SK-N-SH treated with all-trans-retinoic acid at 6 μM for 48 hours (cell line): ENCODE measurements around the gene CFAP91.
A peak's percentile ranks its signal among the peaks of the same experiment; 100 is the strongest.

Experiments used
- ATAC-seq: fragments of 200-7000 bp; cut with Tn5 transposase; 3 replicates; pipeline ENCODE4 v1.9.1; 2020; ENCODE audit warnings: mild to moderate bottlenecking, moderate library complexity
- ARNTL ChIP-seq: fragments of 450-650 bp; formaldehyde crosslinking; IDR thresholded peaks from 2 replicates; pipeline ENCODE4 v1.5.0; 2020; ENCODE audit warnings: low read depth, mild to moderate bottlenecking, moderate library complexity, borderline replicate concordance
- BACH2 ChIP-seq: fragments of 250-450 bp; sonication (Bioruptor Pico); IDR thresholded peaks from 2 replicates; pipeline ENCODE4 v1.9.0; 2021; ENCODE audit warnings: mild to moderate bottlenecking, borderline replicate concordance
- CREB5 ChIP-seq: fragments of 250-450 bp; sonication (Bioruptor Pico); IDR thresholded peaks from 2 replicates; pipeline ENCODE4 v1.5.1; 2020; ENCODE audit warnings: low read depth, mild to moderate bottlenecking, moderate library complexity
- CSDC2 ChIP-seq: fragments of 250-450 bp; sonication (Bioruptor Pico); IDR thresholded peaks from 2 replicates; pipeline ENCODE4 v1.5.0; 2020; ENCODE audit warnings: mild to moderate bottlenecking, moderate library complexity
- CSRNP3 ChIP-seq: fragments of 250-450 bp; sonication (Bioruptor Pico); IDR thresholded peaks from 2 replicates; pipeline ENCODE4 v1.5.1; 2021; ENCODE audit warnings: mild to moderate bottlenecking, moderate library complexity
- ESRRG ChIP-seq: fragments of 250-450 bp; sonication (Bioruptor Pico); IDR thresholded peaks from 2 replicates; pipeline ENCODE4 v1.6.1; 2021; ENCODE audit warnings: mild to moderate bottlenecking
- GLIS3 ChIP-seq: fragments of 250-450 bp; sonication (Bioruptor Pico); IDR thresholded peaks from 2 replicates; pipeline ENCODE4 v1.5.0; 2020; ENCODE audit warnings: mild to moderate bottlenecking, moderate library complexity
- ISL1 ChIP-seq: fragments of 250-450 bp; sonication (Bioruptor Pico); IDR thresholded peaks from 2 replicates; pipeline ENCODE4 v2.1.2; 2022; ENCODE audit warnings: mild to moderate bottlenecking, moderate library complexity
- OSR1 ChIP-seq: fragments of 250-450 bp; sonication (Bioruptor Pico); IDR thresholded peaks from 2 replicates; pipeline ENCODE4 v1.8.0; 2022; ENCODE audit warnings: moderate library complexity, mild to moderate bottlenecking, inconsistent platforms
- POU6F1 ChIP-seq: fragments of 250-450 bp; sonication (Bioruptor Pico); IDR thresholded peaks from 2 replicates; pipeline ENCODE4 v1.8.0; 2021; ENCODE audit warnings: low read depth, mild to moderate bottlenecking, moderate library complexity, borderline replicate concordance
- PPARA ChIP-seq: fragments of 250-450 bp; sonication (Bioruptor Pico); IDR thresholded peaks from 2 replicates; pipeline ENCODE4 v1.5.0; 2020; ENCODE audit warnings: mild to moderate bottlenecking, borderline replicate concordance
- RARB ChIP-seq: fragments of 250-450 bp; sonication (Bioruptor Pico); IDR thresholded peaks from 2 replicates; pipeline ENCODE4 v1.8.0; 2021; ENCODE audit warnings: mild to moderate bottlenecking, moderate library complexity
- SNAI2 ChIP-seq: fragments of 250-450 bp; sonication (Bioruptor Pico); IDR thresholded peaks from 2 replicates; pipeline ENCODE4 v1.5.0; 2020; ENCODE audit warnings: mild to moderate bottlenecking, moderate library complexity
- TCF4 ChIP-seq: fragments of 250-450 bp; sonication (Bioruptor Pico); IDR thresholded peaks from 2 replicates; pipeline ENCODE4 v1.8.0; 2021; ENCODE audit warnings: mild to moderate bottlenecking, moderate library complexity, borderline replicate concordance
- ZC3H10 ChIP-seq: fragments of 250-450 bp; sonication (Bioruptor Pico); IDR thresholded peaks from 2 replicates; pipeline ENCODE4 v1.5.1; 2021; ENCODE audit warnings: mild to moderate bottlenecking, moderate library complexity
- ZFP3 ChIP-seq: fragments of 250-450 bp; sonication (Bioruptor Pico); IDR thresholded peaks from 2 replicates; pipeline ENCODE4 v1.5.0; 2020; ENCODE audit warnings: mild to moderate bottlenecking, moderate library complexity
- ZFP30 ChIP-seq: fragments of 450-650 bp; formaldehyde crosslinking; IDR thresholded peaks from 2 replicates; pipeline ENCODE4 v1.5.0; 2022; ENCODE audit warnings: mild to moderate bottlenecking, moderate library complexity
- ZNF565 ChIP-seq: fragments of 450-650 bp; formaldehyde crosslinking; conservative IDR thresholded peaks from 2 replicates; pipeline ENCODE4 v1.5.0; 2020; ENCODE audit warnings: low read depth, mild to moderate bottlenecking, moderate library complexity
- ZNF70 ChIP-seq: fragments of 450-650 bp; formaldehyde crosslinking; IDR thresholded peaks from 2 replicates; pipeline ENCODE4 v1.5.0; 2020; ENCODE audit warnings: mild to moderate bottlenecking, moderate library complexity
- ZNF8 ChIP-seq: fragments of 450-650 bp; formaldehyde crosslinking; IDR thresholded peaks from 2 replicates; pipeline ENCODE4 v1.5.0; 2020; ENCODE audit warnings: mild to moderate bottlenecking, moderate library complexity
- TF ChIP-seq, protein P1 (sequence below): fragments of 250-450 bp; sonication (Bioruptor Pico); IDR thresholded peaks from 2 replicates; pipeline ENCODE4 v1.8.0; 2020; ENCODE audit warnings: mild to moderate bottlenecking, moderate library complexity, borderline replicate concordance
- TF ChIP-seq, protein P2 (sequence below): fragments of 250-450 bp; sonication (Bioruptor Pico); IDR thresholded peaks from 2 replicates; pipeline ENCODE4 v1.5.0; 2020; ENCODE audit warnings: mild to moderate bottlenecking, moderate library complexity

CFAP91 gene

GRCh38 chr3:119679874-119680273 is 22.9 kb upstream of the CFAP91 start:
- TF ChIP-seq ZNF70 (CRISPR knock-in tag) = no peak
- no peak for TF ChIP-seq ZNF8 (CRISPR knock-in tag)
- no peak for TF ChIP-seq ESRRG (CRISPR knock-in tag)
- TF ChIP-seq GLIS3 (CRISPR knock-in tag) = no peak
- no peak for TF ChIP-seq ARNTL
- TF ChIP-seq OSR1 (CRISPR knock-in tag) = no peak
- ATAC-seq = no peak

GRCh38 chr3:119681279-119681678 is 21.5 kb upstream of the CFAP91 start:
- peak; percentile 89 for ATAC-seq

GRCh38 chr3:119683421-119683820 is 19.4 kb upstream of the CFAP91 start:
- no peak for ATAC-seq
- TF ChIP-seq GLIS3 (CRISPR knock-in tag) (no peak), ARNTL (no peak), ZNF70 (CRISPR knock-in tag) (no peak), PPARA (CRISPR knock-in tag) (no peak), BACH2 (CRISPR knock-in tag) (no peak), ZNF565 (CRISPR knock-in tag) (no peak), OSR1 (CRISPR knock-in tag) (no peak), POU6F1 (CRISPR knock-in tag) (no peak), ESRRG (CRISPR knock-in tag) (no peak), ISL1 (CRISPR knock-in tag) (no peak), RARB (no peak), ZNF8 (CRISPR knock-in tag) (no peak), ZC3H10 (CRISPR knock-in tag) (no peak)
- TF ChIP-seq, protein P1, sequence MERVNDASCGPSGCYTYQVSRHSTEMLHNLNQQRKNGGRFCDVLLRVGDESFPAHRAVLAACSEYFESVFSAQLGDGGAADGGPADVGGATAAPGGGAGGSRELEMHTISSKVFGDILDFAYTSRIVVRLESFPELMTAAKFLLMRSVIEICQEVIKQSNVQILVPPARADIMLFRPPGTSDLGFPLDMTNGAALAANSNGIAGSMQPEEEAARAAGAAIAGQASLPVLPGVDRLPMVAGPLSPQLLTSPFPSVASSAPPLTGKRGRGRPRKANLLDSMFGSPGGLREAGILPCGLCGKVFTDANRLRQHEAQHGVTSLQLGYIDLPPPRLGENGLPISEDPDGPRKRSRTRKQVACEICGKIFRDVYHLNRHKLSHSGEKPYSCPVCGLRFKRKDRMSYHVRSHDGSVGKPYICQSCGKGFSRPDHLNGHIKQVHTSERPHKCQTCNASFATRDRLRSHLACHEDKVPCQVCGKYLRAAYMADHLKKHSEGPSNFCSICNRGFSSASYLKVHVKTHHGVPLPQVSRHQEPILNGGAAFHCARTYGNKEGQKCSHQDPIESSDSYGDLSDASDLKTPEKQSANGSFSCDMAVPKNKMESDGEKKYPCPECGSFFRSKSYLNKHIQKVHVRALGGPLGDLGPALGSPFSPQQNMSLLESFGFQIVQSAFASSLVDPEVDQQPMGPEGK = no peak

More at GRCh38 chr3:119681279-119681678, 21.5 kb upstream of the CFAP91 start:
- TF ChIP-seq PPARA (CRISPR knock-in tag) = no peak
- peak; percentile 76; the same call in 1 of the 2 replicates for TF ChIP-seq TCF4 (CRISPR knock-in tag)
- TF ChIP-seq ZNF70 (CRISPR knock-in tag) = no peak
- TF ChIP-seq ZFP3 = no peak
- TF ChIP-seq BACH2 (CRISPR knock-in tag) = no peak
- TF ChIP-seq, protein P1 = no peak
- no peak for TF ChIP-seq SNAI2 (CRISPR knock-in tag)
- no peak for TF ChIP-seq CREB5 (CRISPR knock-in tag)

DNA sequence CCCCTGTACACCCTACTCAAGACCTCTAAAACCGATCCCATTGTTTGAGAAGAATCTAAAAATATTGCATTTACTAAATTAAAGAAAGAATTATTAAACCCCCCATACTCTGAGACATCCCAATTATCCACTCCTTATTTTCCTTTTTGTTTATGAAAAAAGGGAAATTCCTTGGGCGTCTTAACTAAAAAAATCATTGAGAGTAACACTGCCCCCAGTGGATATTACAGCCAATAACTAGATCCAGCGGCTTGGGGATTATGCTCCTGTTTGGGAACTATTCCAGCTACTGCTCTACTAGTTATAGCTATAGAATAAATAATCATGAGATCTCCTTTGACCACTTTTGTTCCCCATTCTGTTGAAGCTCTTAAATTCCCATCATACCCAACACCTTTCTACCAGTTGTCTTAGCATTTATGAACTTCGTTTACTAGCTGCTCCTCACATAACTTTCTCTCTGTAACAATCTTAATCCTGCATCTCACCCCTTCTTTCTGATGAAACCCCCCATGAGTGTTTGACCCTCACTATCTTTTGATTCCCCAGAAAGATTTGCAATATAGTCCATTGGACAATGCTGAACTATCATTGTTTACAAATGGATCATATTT is 12.7 kb upstream of the CFAP91 start:
- ATAC-seq = peak; percentile 57; the same call in 1 of the 3 replicates
- TF ChIP-seq, protein P2, sequence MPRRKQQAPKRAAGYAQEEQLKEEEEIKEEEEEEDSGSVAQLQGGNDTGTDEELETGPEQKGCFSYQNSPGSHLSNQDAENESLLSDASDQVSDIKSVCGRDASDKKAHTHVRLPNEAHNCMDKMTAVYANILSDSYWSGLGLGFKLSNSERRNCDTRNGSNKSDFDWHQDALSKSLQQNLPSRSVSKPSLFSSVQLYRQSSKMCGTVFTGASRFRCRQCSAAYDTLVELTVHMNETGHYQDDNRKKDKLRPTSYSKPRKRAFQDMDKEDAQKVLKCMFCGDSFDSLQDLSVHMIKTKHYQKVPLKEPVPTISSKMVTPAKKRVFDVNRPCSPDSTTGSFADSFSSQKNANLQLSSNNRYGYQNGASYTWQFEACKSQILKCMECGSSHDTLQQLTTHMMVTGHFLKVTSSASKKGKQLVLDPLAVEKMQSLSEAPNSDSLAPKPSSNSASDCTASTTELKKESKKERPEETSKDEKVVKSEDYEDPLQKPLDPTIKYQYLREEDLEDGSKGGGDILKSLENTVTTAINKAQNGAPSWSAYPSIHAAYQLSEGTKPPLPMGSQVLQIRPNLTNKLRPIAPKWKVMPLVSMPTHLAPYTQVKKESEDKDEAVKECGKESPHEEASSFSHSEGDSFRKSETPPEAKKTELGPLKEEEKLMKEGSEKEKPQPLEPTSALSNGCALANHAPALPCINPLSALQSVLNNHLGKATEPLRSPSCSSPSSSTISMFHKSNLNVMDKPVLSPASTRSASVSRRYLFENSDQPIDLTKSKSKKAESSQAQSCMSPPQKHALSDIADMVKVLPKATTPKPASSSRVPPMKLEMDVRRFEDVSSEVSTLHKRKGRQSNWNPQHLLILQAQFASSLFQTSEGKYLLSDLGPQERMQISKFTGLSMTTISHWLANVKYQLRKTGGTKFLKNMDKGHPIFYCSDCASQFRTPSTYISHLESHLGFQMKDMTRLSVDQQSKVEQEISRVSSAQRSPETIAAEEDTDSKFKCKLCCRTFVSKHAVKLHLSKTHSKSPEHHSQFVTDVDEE (CRISPR knock-in tag) = no peak
- TF ChIP-seq CSRNP3 (CRISPR knock-in tag) (no peak), PPARA (CRISPR knock-in tag) (no peak), ZFP3 (no peak), SNAI2 (CRISPR knock-in tag) (no peak), ESRRG (CRISPR knock-in tag) (no peak), RARB (no peak), ZFP30 (CRISPR knock-in tag) (no peak), ISL1 (CRISPR knock-in tag) (no peak), ZNF8 (CRISPR knock-in tag) (no peak), CSDC2 (CRISPR knock-in tag) (no peak), BACH2 (CRISPR knock-in tag) (no peak), ZC3H10 (CRISPR knock-in tag) (no peak)
- TF ChIP-seq, protein P1 = no peak
